Dendritic cell treated with granulocyte-macrophage colony-stimulating factor and Interleukin-4, amounts not matched to agents 40 ng/mL and 50 ng/mL, for 4 days (primary cell): Measurements from ENCODE around the gene RAPGEF5.

Experiments used
- H3K27ac Mint-ChIP-seq: one replicate; pipeline ENCODE4 v1.8.0; 2022; ENCODE audit warnings: mild to moderate bottlenecking, mixed read lengths
- H3K27me3 Mint-ChIP-seq: one replicate; pipeline ENCODE4 v1.8.0; 2022; ENCODE audit warnings: mild to moderate bottlenecking, mixed read lengths
- H3K36me3 Mint-ChIP-seq: one replicate; pipeline ENCODE4 v1.8.0; 2022; ENCODE audit warnings: low read depth, mixed read lengths
- H3K4me1 Mint-ChIP-seq: one replicate; pipeline ENCODE4 v1.8.0; 2022; ENCODE audit warnings: low read depth, mixed read lengths
- H3K4me3 Mint-ChIP-seq: one replicate; pipeline ENCODE4 v1.8.0; 2022; ENCODE audit warnings: mild to moderate bottlenecking, moderate library complexity, mixed read lengths
- H3K9me3 Mint-ChIP-seq: one replicate; pipeline ENCODE4 v1.8.0; 2022; ENCODE audit warnings: mixed read lengths
- intact Hi-C: fragments of 100-400 bp; cut with micrococcal nuclease; formaldehyde crosslinking; loops from one replicate; pipeline ENCODE4 v1.15.0; 2022

The RAPGEF5 gene

GRCh38 chr7:22075561-22075960 is 281.4 kb downstream of the RAPGEF5 start:
- H3K27me3 Mint-ChIP-seq, result peaks cover 13% of the 10 kb centered on the region
- H3K36me3 Mint-ChIP-seq, result no peaks in the 10 kb centered on the region
- peaks cover 6% of the 10 kb centered on the region for H3K9me3 Mint-ChIP-seq
- no peak overlapping the region for H3K4me3 Mint-ChIP-seq
- intact Hi-C loops, result no loop called here
- no peak overlapping the region for H3K27ac Mint-ChIP-seq
- no peaks in the 10 kb centered on the region for H3K4me1 Mint-ChIP-seq

GRCh38 chr7:22074897-22075296 is 282.1 kb downstream of the RAPGEF5 start:
- H3K36me3 Mint-ChIP-seq, result no peaks in the 10 kb centered on the region
- intact Hi-C loops, result no loop called here

More at GRCh38 chr7:22074897-22075296, 282.1 kb downstream of the RAPGEF5 start:
- H3K4me1 Mint-ChIP-seq, result no peaks in the 10 kb centered on the region
- no peaks in the 10 kb centered on the region for H3K9me3 Mint-ChIP-seq
- no peak overlapping the region for H3K4me3 Mint-ChIP-seq
- H3K27me3 Mint-ChIP-seq, result peaks cover 13% of the 10 kb centered on the region
- H3K27ac Mint-ChIP-seq, result no peak overlapping the region
